K562 (cell line): ENCODE results near the gene COL23A1. TPM values are rescaled to one million over a fixed set of nuclear protein-coding genes. Genes with fewer than 3 reads are reported as not detected.

ENCODE experiments used
- CCNT2 ChIP-seq: IDR thresholded peaks from 2 replicates; pipeline ENCODE4 v1.6.1; 2011; ENCODE audit warnings: borderline replicate concordance, low read depth, mild to moderate bottlenecking, moderate library complexity, mixed read lengths, low read length; ENCODE audit not compliant: insufficient read length; ENCODE audit errors: extremely low read depth
- CREM ChIP-seq: IDR thresholded peaks from 2 replicates; pipeline ENCODE4 v1.6.1; 2014; ENCODE audit warnings: antibody characterized with exemption, low read depth
- HIVEP1 ChIP-seq: fragments of 250-450 bp; sonication (Bioruptor Pico); IDR thresholded peaks from 2 replicates; pipeline ENCODE4 v1.4.0; 2020; ENCODE audit warnings: mild to moderate bottlenecking
- ILF3 ChIP-seq: fragments of 450-650 bp; IDR thresholded peaks from 2 replicates; pipeline ENCODE4 v1.6.1; 2018; ENCODE audit warnings: antibody characterized with exemption, mild to moderate bottlenecking, moderate library complexity, borderline replicate concordance
- POLR2B ChIP-seq: fragments of 450-650 bp; IDR thresholded peaks from 2 replicates; pipeline ENCODE4 v1.6.1; 2018; ENCODE audit warnings: low read depth; ENCODE audit not compliant: partially characterized antibody
- RBFOX2 ChIP-seq: fragments of 200-400 bp; formaldehyde crosslinking; IDR thresholded peaks from 2 replicates; pipeline ENCODE4 v1.6.1; 2017; ENCODE audit warnings: low read depth, mild to moderate bottlenecking, low read length, moderate library complexity
- RBM15 ChIP-seq: fragments of 200-400 bp; formaldehyde crosslinking; IDR thresholded peaks from 2 replicates; pipeline ENCODE4 v1.6.1; 2018; ENCODE audit warnings: mild to moderate bottlenecking, low read length, moderate library complexity; ENCODE audit not compliant: insufficient read depth
- TEAD4 ChIP-seq, 2 experiments: sonication (generic) in 1 of 2; formaldehyde crosslinking in 1 of 2; IDR thresholded peaks; 2 replicates each; pipeline versions ENCODE4 v1.6.1 to v1.8.0; 2012 to 2022; ENCODE audit warnings: borderline replicate concordance in 1 of 2, inconsistent platforms in 1 of 2, low read length in 1 of 2, mild to moderate bottlenecking in 1 of 2, missing genetic modification reagents in 1 of 2
- YY1 ChIP-seq, 3 experiments: IDR thresholded peaks; 2 replicates each; pipeline ENCODE4 v1.6.1; 2011; ENCODE audit warnings: low read length in 2 of 3, mild to moderate bottlenecking in 2 of 3, moderate library complexity in 2 of 3, borderline replicate concordance in 1 of 3, control low read depth in 1 of 3, low read depth in 1 of 3; ENCODE audit not compliant: insufficient read depth in 3 of 3, insufficient replicate concordance in 2 of 3, control insufficient read depth in 1 of 3, insufficient read length in 1 of 3; ENCODE audit errors: extremely low read depth in 1 of 3
- ZBTB1 ChIP-seq: sonication (generic); formaldehyde crosslinking; IDR thresholded peaks from 2 replicates; pipeline ENCODE4 v1.8.1; 2023; ENCODE audit warnings: missing genetic modification reagents, low read depth, mild to moderate bottlenecking, borderline replicate concordance
- ZBTB9 ChIP-seq: fragments of 450-650 bp; formaldehyde crosslinking; IDR thresholded peaks from 2 replicates; pipeline ENCODE4 v1.4.0; 2020; ENCODE audit warnings: mild to moderate bottlenecking, moderate library complexity
- ZNF212 ChIP-seq: fragments of 450-650 bp; formaldehyde crosslinking; IDR thresholded peaks from 2 replicates; pipeline ENCODE4 v1.4.0; 2020; ENCODE audit warnings: mild to moderate bottlenecking
- ZNF224 ChIP-seq: sonication (generic); formaldehyde crosslinking; IDR thresholded peaks from 2 replicates; pipeline ENCODE4 v1.8.0; 2022; ENCODE audit warnings: mild to moderate bottlenecking, missing genetic modification reagents
- ZNF41 ChIP-seq: fragments of 250-450 bp; sonication (Bioruptor Pico); conservative IDR thresholded peaks from 2 replicates; pipeline ENCODE4 v1.4.0; 2020; ENCODE audit warnings: mild to moderate bottlenecking
- ZNF592 ChIP-seq: fragments of 450-650 bp; IDR thresholded peaks from 2 replicates; pipeline ENCODE4 v1.6.1; 2017; ENCODE audit warnings: antibody characterized with exemption, mild to moderate bottlenecking
- polyA plus RNA-seq, 8 experiments: library from polyadenylated mRNA; depleted of rRNA in 4 of 8; stranded (reverse) in 5 of 8; unstranded in 3 of 8; fragments of >200 nt; fragmentation: Nextera tagmentation in 2 of 8; fragmentation: Illumina TruSeq in 1 of 8; extraction: Ambion mirVana in 2 of 8; extraction: Trizol in 1 of 8; gene quantifications; 2 replicates each; pipeline versions ENCODE4 v1.2.1 to v1.2.3, GENCODE V29; 2011 to 2014; ENCODE audit warnings: inconsistent platforms in 1 of 8, missing spikeins in 1 of 8
- total RNA-seq, 7 experiments: library from RNA; depleted of rRNA in 6 of 7; stranded (reverse); fragments of >200 nt in 6 of 7; fragmentation: Illumina TruSeq in 2 of 7; extraction: Trizol in 2 of 7; gene quantifications; 2 replicates each; pipeline versions ENCODE4 v1.2.1 to v1.2.3, GENCODE V29; 2011 to 2021; ENCODE audit warnings: low replicate concordance in 1 of 7

The COL23A1 gene
- total and polyA plus RNA-seq, 9 of the 15 experiments (the other 6 are each of a cell fraction or from before 2014, with no cell fraction given), result 0.09 TPM; not detected in 8

GRCh38 chr5:178204182-178204934, 385.8 kb downstream of the COL23A1 start, which contains the start of gene HNRNPAB (continued):
- TF ChIP-seq CCNT2 (peak; percentile 60), ZNF224 (CRISPR knock-in tag) (no peak), RBM15 (0 out of 2 replicates have a peak, but pooled peaks have one; percentile 64), POLR2B (peak; percentile 98), RBFOX2 (peak; percentile 98), ZNF592 (no peak), ZNF212 (CRISPR knock-in tag) (peak; percentile 63; the same call in 1 of the 2 replicates), ZBTB1 (CRISPR knock-in tag) (peak; percentile 56; the same call in 1 of the 2 replicates), ZBTB9 (CRISPR knock-in tag) (0 out of 2 replicates have a peak, but pooled peaks have one; percentile 13), TEAD4 (IDR thresholded peaks at IDR 0.05; ENCODE audit: low read length) (peak; percentile 32; the same call in 1 of the 2 replicates), TEAD4 (CRISPR knock-in tag; IDR thresholded peaks at IDR 0.05; ENCODE audit: borderline replicate concordance) (no peak), CREM (peak; percentile 62; the same call in 1 of the 2 replicates), ILF3 (peak; percentile 34; the same call in 1 of the 2 replicates), HIVEP1 (CRISPR knock-in tag) (0 out of 2 replicates have a peak, but pooled peaks have one; percentile 53), YY1 (IDR thresholded peaks at IDR 0.05; ENCODE audit: borderline replicate concordance in 1 of 3, control insufficient read depth in 1 of 3, extremely low read depth in 1 of 3, insufficient read depth in 3 of 3, insufficient read length in 1 of 3, insufficient replicate concordance in 2 of 3, low read depth in 1 of 3, low read length in 2 of 3) (peak in 2 of 3 experiments; percentile 79 to 82), ZNF41 (CRISPR knock-in tag) (0 out of 2 replicates have a peak, but pooled peaks have one; percentile 66)
